Effector CD8-positive, alpha-beta T cell (primary cell): ENCODE data around the gene FNBP1L.
"Not testable (repeated sequence)": the region's sequence is repeated elsewhere in the genome, so short reads cannot be mapped to it uniquely, and the experiment has no call there.

Experiments
- DNase-seq: peaks from one replicate; lab custom pipeline; 2025; lab: John Stamatoyannopoulos, UW

The FNBP1L gene

GRCh38 chr1:93443454-93443853 lies 4.5 kb upstream of the FNBP1L start:
- DNase-seq = no peak

GRCh38 chr1:93446837-93447451 lies 974 bp upstream of the FNBP1L start:
- DNase-seq = no peak

DNA sequence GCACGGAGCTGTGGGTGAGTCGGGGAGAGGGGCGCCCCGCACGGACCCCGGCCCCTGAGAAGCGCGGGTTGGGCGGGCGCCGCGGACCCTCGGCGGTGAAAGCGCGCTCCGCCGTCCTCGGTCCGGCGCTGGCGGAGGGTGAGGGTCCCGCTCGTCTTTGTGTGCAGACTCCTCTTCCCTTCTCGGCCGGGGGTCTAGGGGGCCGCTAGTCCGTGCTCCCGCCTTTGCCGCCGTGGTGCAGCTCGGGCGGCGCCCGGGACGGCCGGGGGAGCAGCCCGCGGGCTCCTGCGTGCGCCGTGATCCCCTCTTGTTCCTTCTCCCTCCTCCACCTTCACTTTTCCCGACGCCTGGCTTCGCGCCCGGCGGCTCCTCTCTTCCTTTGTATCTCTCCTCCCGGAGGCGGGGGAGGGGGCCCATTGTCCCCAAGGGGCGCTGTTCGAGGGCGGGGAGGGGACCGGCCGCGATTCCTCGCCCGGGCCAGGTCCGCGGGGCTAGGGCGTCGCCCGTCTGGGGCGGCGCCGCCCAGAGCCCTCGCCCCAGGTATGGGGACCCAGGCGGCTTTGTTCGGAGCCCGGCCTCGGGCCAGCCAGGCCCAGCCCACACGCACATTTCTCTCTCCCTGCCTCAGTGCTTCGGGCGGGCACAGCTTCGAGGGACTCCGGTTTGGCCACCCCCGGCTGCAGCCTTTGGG lies 519 bp downstream of the FNBP1L start:
- no peak for DNase-seq

- no peak for DNase-seq
These were observed 1.3 kb downstream of the FNBP1L start for GRCh38 chr1:93448983-93449804.

GRCh38 chr1:93450321-93450720 lies 2.4 kb downstream of the FNBP1L start:
- DNase-seq = no peak

GRCh38 chr1:93453911-93454310 lies 6.0 kb downstream of the FNBP1L start:
- DNase-seq = no peak

- no peak for DNase-seq
These were observed 11.2 kb downstream of the FNBP1L start for GRCh38 chr1:93459126-93459525.

DNA sequence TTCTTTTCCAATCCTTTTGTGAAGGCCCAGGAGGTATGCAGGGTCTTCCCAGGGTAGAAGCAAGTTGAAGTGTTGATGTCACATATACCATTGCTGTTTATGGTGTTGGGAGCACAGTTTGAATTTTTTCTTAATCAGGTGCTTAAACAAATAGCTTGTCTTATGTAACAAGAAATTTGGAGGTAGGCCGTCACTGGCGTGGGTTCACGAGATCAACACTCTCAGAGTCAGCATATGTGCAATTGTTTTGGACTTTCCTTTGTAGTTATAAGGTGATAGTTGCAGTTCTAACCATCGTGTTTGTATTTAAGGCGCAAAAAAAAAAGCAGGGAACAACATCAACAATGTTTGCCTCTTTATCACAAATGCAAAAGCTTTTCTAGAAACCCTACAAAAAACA lies 13.3 kb downstream of the FNBP1L start:
- DNase-seq = no peak

DNA sequence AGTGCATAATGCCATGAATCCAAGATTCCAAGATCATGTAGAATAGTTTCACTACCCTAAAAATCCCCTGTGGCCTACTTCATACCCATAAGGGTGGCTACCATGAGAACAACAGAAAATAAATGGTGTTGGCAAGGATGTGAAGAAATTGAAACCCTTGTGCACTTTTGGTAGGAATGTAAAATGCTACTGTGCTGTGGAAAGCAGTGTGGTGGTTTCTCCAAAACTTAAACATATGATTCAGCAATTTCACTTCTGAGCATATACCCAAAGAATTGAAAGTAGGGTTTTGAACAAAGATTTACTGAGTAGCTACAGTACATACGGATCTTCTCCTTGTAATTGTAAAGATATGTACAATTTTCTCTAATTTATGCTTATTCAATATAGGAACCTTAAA lies 16.0 kb downstream of the FNBP1L start:
- DNase-seq = no peak

- DNase-seq = not testable (repeated sequence)
These were observed 17.6 kb downstream of the FNBP1L start for GRCh38 chr1:93465371-93466082.

DNA sequence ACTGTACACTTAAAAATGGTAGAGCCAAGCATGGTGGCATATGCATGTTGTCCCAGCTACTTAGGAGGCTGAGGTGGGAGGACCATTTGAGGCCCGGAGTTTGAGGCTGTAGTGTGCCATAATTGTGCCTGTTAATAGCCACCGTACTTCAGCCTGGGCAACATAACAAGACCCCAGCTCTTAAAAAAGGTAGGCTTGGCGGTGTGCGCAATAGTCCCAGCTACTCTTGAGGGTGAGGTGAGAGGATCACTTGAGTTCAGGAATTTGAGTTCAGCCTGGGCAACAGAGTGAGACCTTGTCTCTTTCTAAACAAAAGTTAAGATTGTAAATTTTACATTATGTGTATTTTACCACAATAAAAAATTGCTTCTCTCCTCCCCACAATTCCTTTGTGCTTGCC lies 19.7 kb downstream of the FNBP1L start:
- no peak for DNase-seq

DNA sequence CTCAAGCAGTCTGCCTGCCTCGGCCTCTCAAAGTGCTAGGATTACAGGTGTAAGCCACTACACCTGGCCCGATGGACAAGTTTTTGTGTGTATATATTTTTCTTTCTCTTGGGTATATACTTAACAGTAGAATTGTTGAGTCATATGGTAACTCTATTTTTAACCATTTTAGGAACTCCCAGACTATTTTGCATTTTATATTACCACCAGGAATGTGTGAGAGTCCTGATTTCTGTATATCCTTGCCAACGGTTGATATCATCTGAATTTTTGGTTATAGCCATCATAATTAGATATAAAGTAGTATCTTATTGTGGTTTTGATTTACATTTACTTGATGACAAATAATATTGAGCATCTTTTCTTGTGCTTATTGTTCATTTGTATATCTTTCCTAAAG lies 20.7 kb downstream of the FNBP1L start:
- DNase-seq = no peak

DNA sequence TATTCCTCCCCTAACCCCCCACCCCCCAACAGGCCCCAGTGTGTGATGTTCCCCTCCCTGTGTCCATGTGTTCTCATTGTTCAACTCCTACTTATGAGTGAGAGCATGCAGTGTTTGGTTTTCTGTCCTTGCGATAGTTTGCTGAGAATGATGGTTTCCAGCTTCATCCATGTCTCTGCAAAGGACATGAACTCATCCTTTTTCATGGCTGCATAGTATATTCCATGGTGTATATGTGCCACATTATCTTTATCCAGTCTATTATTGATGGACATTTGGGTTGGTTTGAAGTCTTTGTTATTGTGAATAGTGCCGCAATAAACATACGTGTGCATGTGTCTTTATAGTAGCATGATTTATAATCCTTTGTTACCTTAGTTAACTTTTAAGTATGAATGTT lies 21.3 kb downstream of the FNBP1L start:
- DNase-seq = not testable (repeated sequence)

GRCh38 chr1:93471284-93471683 lies 23.4 kb downstream of the FNBP1L start:
- no peak for DNase-seq

- DNase-seq = no peak
These were observed 24.0 kb downstream of the FNBP1L start for GRCh38 chr1:93471911-93472310.

DNA sequence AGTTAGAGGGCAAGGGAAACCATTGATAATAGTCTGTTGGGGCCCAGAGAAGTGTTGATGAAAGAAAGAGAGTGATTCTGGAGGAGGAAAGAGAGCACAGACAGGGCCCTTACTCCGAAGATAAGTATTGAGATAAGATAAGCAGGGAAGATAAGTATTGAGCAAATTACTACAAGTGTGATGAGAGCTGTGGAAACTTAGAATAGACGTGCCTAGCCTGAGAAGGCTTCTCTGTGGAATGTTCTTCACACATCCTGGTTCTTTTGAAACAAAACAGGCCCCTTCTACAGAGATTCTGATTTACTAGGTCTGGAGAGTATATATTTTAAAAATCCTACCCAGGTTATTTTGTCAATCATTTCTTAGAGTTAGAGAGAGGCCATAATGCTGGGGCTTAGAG lies 26.4 kb downstream of the FNBP1L start:
- DNase-seq = no peak

DNA sequence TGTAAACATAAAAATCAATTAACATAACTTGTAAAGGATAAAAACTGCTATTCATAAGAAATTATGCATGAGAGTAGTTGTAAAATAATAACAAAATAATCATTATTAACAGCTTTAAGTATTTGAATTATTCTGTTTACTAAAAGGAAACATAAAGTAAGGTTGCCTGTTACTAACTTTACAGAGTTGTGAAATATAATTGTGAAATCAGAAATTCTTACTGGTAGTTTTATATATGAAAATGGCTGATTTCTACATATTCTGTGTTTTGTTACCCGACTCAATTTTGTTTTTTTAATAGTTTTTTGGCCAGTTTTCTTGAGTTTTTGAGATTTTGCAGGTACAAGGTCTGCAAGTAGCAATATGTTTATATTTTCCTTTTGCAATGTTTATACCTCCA lies 27.8 kb downstream of the FNBP1L start:
- DNase-seq = no peak

DNA sequence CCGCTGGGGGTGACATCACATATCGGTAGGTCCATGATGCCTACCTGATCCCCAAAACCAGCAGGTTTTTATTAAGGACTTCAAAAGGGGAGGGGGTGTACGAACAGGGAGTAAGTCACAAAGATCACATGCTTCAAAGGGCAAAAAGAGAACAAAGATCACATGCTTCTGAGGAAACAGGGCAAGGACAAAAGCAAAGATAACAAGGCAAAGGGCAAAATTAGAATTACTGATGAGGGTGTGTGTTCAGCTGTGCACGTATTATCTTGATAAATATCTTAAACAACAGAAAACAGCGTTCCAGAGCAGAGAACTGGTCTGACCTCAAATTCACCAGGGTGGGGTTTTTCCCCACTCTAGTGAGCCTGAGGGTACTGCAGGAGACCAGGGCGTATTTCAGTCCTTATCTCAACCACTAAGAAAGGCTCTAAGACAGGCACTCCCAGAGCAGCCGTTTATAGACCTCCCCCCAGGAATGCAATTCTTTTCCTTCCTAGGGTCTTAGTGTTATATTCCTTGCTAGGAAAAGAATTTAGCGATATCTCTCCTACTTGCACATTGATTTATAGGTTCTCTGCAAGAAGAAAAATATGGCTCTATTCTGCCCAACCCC lies 31.3 kb downstream of the FNBP1L start:
- DNase-seq = not testable (repeated sequence)

DNA sequence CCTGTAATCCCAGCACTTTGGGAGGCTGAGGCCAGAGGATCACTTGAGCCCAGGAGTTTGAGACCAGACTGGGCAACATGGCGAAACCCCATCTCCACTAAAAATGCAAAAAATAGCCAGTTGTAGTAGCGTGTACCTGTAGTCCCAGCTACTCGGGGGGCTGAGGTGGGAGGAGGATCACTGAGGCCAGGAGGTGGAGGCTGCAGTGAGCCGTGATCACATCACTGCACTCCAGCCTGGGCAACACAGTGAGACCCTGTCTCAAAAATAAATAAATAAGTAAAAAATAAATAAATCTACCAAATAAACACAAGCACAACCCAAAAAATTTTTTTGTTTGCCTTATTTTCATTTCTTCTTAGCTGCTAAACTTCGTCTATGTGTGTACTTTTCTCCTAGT lies 34.0 kb downstream of the FNBP1L start:
- DNase-seq = not testable (repeated sequence)

DNA sequence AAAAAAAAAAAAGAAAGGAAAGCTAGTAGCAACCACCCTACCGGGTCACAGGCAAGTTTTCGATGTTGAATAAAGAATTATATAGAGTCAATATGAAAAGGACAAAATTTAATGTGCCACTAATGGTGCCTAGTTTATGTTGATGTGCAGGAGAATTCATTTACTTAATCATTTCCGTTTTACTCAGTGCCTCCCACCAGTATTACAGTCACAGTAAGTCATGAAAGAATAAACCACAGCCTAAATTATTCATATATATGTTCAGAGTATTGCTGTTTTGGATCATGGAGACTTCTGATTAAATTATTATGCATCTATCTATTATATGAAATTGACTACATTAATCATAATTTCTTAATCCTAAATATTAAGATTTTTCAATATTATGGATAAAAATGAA lies 35.3 kb downstream of the FNBP1L start:
- no peak for DNase-seq

- no peak for DNase-seq
These were observed 35.7 kb downstream of the FNBP1L start for GRCh38 chr1:93483606-93484005.

GRCh38 chr1:93488207-93488606 lies 40.3 kb downstream of the FNBP1L start:
- no peak for DNase-seq
